Measurements from ENCODE around the gene KRT72. TPM values are rescaled to one million over a fixed set of nuclear protein-coding genes. Genes with fewer than 3 reads are reported as not detected.

Gene KRT72
- total RNA-seq, 6 donors from 2014 or later: 0.11 to 0.37 TPM; not detected in 4

DNA sequence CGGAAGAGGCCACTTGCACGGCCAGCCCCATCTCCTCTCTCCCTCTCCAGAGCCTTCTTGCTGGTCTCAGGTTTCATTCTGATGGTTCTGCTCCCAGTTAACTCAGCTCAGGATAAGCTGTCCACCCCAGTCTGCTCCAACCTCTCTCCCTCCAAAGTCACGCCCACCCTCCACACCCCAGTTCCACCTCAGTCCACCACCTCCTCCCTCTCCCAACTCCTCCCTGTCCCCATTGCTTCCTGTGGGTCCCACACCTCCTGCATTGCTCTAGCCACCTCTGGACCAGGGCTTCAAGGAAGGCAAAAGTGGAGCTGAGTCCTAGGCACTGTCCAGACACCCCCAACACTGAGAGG lies 61.5 kb downstream of the KRT72 start:
- Histone ChIP-seq H3K27ac (no peak overlapping the region), H3K9me3 (no peaks in the 10 kb centered on the region), H3K27me3 (no peaks in the 10 kb centered on the region), H3K4me3 (no peak overlapping the region), H3K36me3 (no peaks in the 10 kb centered on the region), H3K4me1 (no peaks in the 10 kb centered on the region)
- TF ChIP-seq POLR2A (IDR thresholded peaks at IDR 0.05): no peak
- TF ChIP-seq POLR2AphosphoS5 (IDR thresholded peaks at IDR 0.05): no peak
- no peak for TF ChIP-seq EP300 (IDR thresholded peaks at IDR 0.05)
- TF ChIP-seq, protein P1, sequence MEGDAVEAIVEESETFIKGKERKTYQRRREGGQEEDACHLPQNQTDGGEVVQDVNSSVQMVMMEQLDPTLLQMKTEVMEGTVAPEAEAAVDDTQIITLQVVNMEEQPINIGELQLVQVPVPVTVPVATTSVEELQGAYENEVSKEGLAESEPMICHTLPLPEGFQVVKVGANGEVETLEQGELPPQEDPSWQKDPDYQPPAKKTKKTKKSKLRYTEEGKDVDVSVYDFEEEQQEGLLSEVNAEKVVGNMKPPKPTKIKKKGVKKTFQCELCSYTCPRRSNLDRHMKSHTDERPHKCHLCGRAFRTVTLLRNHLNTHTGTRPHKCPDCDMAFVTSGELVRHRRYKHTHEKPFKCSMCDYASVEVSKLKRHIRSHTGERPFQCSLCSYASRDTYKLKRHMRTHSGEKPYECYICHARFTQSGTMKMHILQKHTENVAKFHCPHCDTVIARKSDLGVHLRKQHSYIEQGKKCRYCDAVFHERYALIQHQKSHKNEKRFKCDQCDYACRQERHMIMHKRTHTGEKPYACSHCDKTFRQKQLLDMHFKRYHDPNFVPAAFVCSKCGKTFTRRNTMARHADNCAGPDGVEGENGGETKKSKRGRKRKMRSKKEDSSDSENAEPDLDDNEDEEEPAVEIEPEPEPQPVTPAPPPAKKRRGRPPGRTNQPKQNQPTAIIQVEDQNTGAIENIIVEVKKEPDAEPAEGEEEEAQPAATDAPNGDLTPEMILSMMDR (IDR thresholded peaks at IDR 0.05): no peak
- no peak for ATAC-seq (ENCODE audit: low FRiP score in 2 of 2)
- no peak for DNase-seq
- WGBS, 2 donors: 69 to 79% methylated on average over 3 of the region's 3 CpGs

DNA sequence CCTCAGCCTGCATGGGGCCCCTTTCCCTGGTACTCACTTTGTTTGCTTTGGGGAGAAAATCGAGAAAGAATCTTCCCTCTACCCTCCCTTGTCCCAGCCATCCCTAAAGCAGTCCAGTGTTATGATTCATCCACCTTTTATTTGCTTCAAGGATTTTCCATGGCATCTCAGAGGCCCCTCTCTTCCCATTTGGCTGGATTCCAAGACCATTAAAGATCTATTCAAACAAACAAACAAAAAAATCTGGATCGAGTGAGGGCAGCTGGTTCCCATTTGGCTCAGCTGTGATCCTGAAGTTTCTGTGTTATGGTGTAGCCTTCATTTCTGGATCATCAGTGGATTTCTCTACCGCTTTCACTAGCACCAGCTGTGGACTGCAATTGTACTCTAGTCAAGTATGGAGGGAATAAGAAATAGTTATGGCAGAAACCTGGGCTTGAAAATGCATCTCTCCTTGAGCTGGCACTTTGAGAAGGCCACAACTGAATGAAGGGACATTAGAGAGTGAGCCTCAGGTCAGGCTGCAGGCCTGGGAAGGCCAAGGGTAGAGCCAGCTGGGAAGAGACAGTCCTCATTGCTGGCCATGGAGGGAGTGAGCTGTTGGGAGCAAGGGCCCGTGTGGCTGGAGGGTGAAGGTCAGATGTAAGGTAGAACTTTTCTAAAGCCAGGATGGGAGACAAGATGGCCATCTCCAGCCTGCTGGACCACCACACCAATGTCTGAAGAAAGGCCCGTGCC lies 62.0 kb downstream of the KRT72 start:
- TF ChIP-seq POLR2AphosphoS5 (IDR thresholded peaks at IDR 0.05): no peak
- TF ChIP-seq, protein P1 (IDR thresholded peaks at IDR 0.05): no peak
- TF ChIP-seq EP300 (IDR thresholded peaks at IDR 0.05): no peak
- no peak for TF ChIP-seq POLR2A (IDR thresholded peaks at IDR 0.05)
- ATAC-seq (ENCODE audit: low FRiP score in 2 of 2): no peak
- WGBS, 2 donors: 52 to 64% methylated on average over 5 of the region's 5 CpGs

DNA sequence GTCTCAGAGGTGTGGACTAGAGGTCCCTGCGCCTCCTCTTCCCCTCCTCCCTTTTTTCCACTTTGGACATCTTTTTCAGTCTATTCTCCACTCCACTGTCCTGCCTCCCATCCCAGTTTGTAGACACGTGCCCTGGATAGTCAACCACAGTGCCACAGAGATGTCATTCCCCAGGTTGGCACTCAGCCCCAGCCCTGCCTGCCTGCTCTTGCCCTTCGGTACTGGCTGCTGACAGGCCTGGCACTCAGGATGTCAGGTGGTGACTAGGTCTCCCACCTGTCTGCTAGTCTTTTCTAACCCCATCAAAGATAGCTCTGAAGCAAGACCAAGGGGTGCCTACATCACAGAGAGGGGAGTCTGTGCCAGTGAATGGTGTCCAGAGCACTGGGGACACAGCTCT lies 64.2 kb downstream of the KRT72 start:
- no peaks in the 10 kb centered on the region for H3K9me3 ChIP-seq
- no peak overlapping the region for H3K4me3 ChIP-seq
- H3K27ac ChIP-seq: no peak overlapping the region
- H3K36me3 ChIP-seq: no peaks in the 10 kb centered on the region
- DNase-seq: no peak
- ATAC-seq (ENCODE audit: low FRiP score in 2 of 2): no peak
- WGBS, 2 donors: 70 to 82% methylated on average over 3 of the region's 3 CpGs
- H3K27me3 ChIP-seq: no peaks in the 10 kb centered on the region
- H3K4me1 ChIP-seq: no peaks in the 10 kb centered on the region
- TF ChIP-seq POLR2AphosphoS5 (IDR thresholded peaks at IDR 0.05) (no peak), POLR2A (IDR thresholded peaks at IDR 0.05) (no peak), EP300 (IDR thresholded peaks at IDR 0.05) (no peak)
- TF ChIP-seq, protein P1 (IDR thresholded peaks at IDR 0.05): no peak

More for the DNA sequence above, 62.0 kb downstream of the KRT72 start:
- no peak overlapping the region for H3K4me3 ChIP-seq
- no peaks in the 10 kb centered on the region for H3K9me3 ChIP-seq
- no peaks in the 10 kb centered on the region for H3K4me1 ChIP-seq
- no peak overlapping the region for H3K27ac ChIP-seq
- no peaks in the 10 kb centered on the region for H3K27me3 ChIP-seq
- no peak for DNase-seq
- H3K36me3 ChIP-seq: no peaks in the 10 kb centered on the region

Other genes with a start within 250 kb of the KRT72 start
- gene KRT85, start 234.0 kb downstream of the KRT72 start, total RNA-seq: not detected
- gene KRT84, start 215.8 kb downstream of the KRT72 start, total RNA-seq: not detected
- not detected for gene KRT82, start 195.1 kb downstream of the KRT72 start, total RNA-seq
- gene KRT75, start 167.1 kb downstream of the KRT72 start, total RNA-seq: not detected
- gene KRT6B, start 149.3 kb downstream of the KRT72 start, total RNA-seq: under 1 TPM in 1 of 6 donors, not detected in 5; 0.17 TPM
- not detected for gene KRT6C, start 127.7 kb downstream of the KRT72 start, total RNA-seq
- 1 to 10 TPM in 4 of 6 donors, under 1 TPM in 1, not detected in 1; 0.61 to 4.5 (median 1.4) TPM for gene KRT6A, start 108.2 kb downstream of the KRT72 start, total RNA-seq
- gene KRT5, start 81.1 kb downstream of the KRT72 start, total RNA-seq: 10 to 100 TPM in 1 of 6 donors, 1 to 10 TPM in 3, not detected in 2; 3.6 to 43.3 (median 4.8) TPM
- gene KRT71, start 48.3 kb downstream of the KRT72 start, total RNA-seq: not detected
- not detected for gene KRT74, start 27.6 kb downstream of the KRT72 start, total RNA-seq
- gene KRT73, start 17.1 kb upstream of the KRT72 start, total RNA-seq: under 1 TPM in 2 of 6 donors, not detected in 4; 0.15 to 0.55 TPM
- not detected for gene KRT2, start 50.7 kb upstream of the KRT72 start, total RNA-seq
- 1 to 10 TPM in 1 of 6 donors, under 1 TPM in 1, not detected in 4; 0.37 to 2.4 TPM for gene KRT1, start 78.9 kb upstream of the KRT72 start, total RNA-seq
- not detected for gene KRT77, start 102.1 kb upstream of the KRT72 start, total RNA-seq
- not detected for gene KRT76, start 175.9 kb upstream of the KRT72 start, total RNA-seq
- gene KRT3, start 194.7 kb upstream of the KRT72 start, total RNA-seq: not detected
- 10 to 100 TPM in 4 of 6 donors, 1 to 10 TPM in 2; 2.1 to 36.1 (median 15.1) TPM for gene KRT4, start 212.7 kb upstream of the KRT72 start, total RNA-seq
- 1 to 10 TPM in 3 of 6 donors, under 1 TPM in 1, not detected in 2; 0.30 to 8.9 (median 1.3) TPM for gene KRT79, start 232.8 kb upstream of the KRT72 start, total RNA-seq
- gene KRT78, start 247.5 kb upstream of the KRT72 start, total RNA-seq: under 1 TPM in 2 of 6 donors, not detected in 4; 0.13 to 0.30 TPM